SH-SY5Y (cell line): ENCODE measurements around the gene NPTXR.

Experiments used
- GATA2 ChIP-seq: IDR thresholded peaks from 2 replicates; pipeline ENCODE4 v1.6.1; 2011; ENCODE audit warnings: mild to moderate bottlenecking, low read depth, low read length
- GATA3 ChIP-seq: IDR thresholded peaks from 2 replicates; pipeline ENCODE4 v1.6.1; 2011; ENCODE audit warnings: low read depth, mild to moderate bottlenecking, low read length, moderate library complexity

GRCh38 chr22:38865201-38866023, 21.6 kb upstream of the NPTXR start:
- no peak for TF ChIP-seq GATA3
- no peak for TF ChIP-seq GATA2
